Measurements from ENCODE around the gene EIF4E2. TPM values are rescaled to one million over a fixed set of nuclear protein-coding genes. Genes with fewer than 3 reads are reported as not detected.

EIF4E2 gene, protein sequence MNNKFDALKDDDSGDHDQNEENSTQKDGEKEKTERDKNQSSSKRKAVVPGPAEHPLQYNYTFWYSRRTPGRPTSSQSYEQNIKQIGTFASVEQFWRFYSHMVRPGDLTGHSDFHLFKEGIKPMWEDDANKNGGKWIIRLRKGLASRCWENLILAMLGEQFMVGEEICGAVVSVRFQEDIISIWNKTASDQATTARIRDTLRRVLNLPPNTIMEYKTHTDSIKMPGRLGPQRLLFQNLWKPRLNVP
- total RNA-seq (10 to 100 TPM; 18.6 to 47.6 (median 42.8) TPM), polyA plus RNA-seq (100 to 1,000 TPM in 1 of 2 donors, 10 to 100 TPM in 1; 41.9 to 111 TPM)
- long read RNA-seq, donor 1, transcript EIF4E2-206 (6 exons, 1,014 nt): minor isoform, 5 of 54 reads
- long read RNA-seq, donor 1, transcript EIF4E2-202 (7 exons, 3,448 nt): minor isoform, 9 of 54 reads
- long read RNA-seq, donor 1, transcript EIF4E2-201 (7 exons, 1,604 nt): major isoform, 17 of 54 reads
- long read RNA-seq, donor 1, transcript EIF4E2-207 (8 exons, 3,525 nt): minor isoform, 8 of 54 reads
- long read RNA-seq, donor 1, partial matches to known transcripts: 1 of 54 reads
- long read RNA-seq, donor 1, other reads (novel, unspliced or antisense): 6 of 54 reads
- long read RNA-seq, donor 2, transcript EIF4E2-206 (6 exons, 1,014 nt): minor isoform, 5 of 94 reads
- long read RNA-seq, donor 2, transcript EIF4E2-201 (7 exons, 1,604 nt): major isoform, 22 of 94 reads
- long read RNA-seq, donor 2, transcript EIF4E2-202 (7 exons, 3,448 nt): minor isoform, 5 of 94 reads
- long read RNA-seq, donor 2, partial matches to known transcripts: 54 of 94 reads
- long read RNA-seq, donor 2, other reads (novel, unspliced or antisense): 0 of 94 reads
- long read RNA-seq, donor 3, transcript EIF4E2-201 (7 exons, 1,604 nt): minor isoform, 9 of 55 reads
- long read RNA-seq, donor 3, transcript EIF4E2-207 (8 exons, 3,525 nt): minor isoform, 11 of 55 reads
- long read RNA-seq, donor 3, transcript EIF4E2-202 (7 exons, 3,448 nt): major isoform, 21 of 55 reads
- long read RNA-seq, donor 3, partial matches to known transcripts: 4 of 55 reads
- long read RNA-seq, donor 3, other reads (novel, unspliced or antisense): 8 of 55 reads

DNA sequence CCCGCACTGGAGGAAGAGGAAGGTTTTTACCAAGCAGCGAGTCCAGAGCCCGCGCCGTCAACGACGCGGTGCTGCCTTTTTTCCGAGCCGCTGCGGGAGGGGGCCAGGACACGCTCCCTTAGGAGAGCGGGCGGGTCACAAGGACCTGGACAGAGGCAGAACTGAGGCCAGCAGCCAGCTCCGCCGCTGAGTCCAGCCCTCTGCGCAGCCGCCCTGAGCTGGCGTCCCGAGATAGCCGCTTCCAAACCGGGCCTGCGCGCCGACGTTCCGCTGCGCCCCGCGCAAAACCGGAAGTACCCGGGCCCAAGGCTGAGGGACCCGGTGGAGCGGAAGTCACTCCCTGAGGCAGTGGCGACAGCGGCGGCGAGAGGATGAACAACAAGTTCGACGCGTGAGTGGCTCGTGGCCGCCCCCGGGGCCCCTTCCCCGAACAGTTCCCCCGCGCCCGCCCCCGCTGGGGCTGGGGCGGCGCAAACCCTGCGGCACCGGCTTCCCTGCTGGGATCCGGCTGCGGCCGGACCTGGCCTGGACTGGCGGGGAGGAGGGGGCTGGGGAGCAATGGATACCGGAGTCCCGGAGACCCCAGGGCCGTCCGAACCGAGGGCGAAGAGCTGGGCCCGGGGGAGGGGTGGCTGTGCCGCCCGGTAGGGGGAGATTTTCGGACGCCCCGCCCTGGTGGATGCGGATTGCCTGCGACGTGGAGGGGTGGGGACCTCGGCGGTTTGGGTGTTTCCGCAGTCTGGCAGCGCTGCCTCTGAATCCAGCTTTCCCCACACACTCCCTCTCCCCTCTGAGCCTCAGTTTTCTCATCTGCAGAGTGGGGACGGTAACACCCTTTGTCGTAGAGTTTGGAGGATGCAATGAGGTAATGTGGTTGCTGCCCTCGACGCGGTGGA is at the start of gene EIF4E2, which contains the start of gene TIGD1:
TSS of gene EIF4E2 (plus strand) at position 336 of the 896 bp plus-strand sequence. CDS start at position 372, 36 bp downstream.
TSS of gene TIGD1 (minus strand) at position 204 of the 896 bp plus-strand sequence. CDS start 675 bp downstream, outside the sequence.
- DNase-seq: peak; percentile 90 to 95 (median 92)
- Histone ChIP-seq H3K9me3 (no peaks in the 10 kb centered on the region), H3K4me3 (peak within 1 kb of the TSS; percentile 99), H3K36me3 (no peaks in the 10 kb centered on the region), H3K27me3 (no peaks in the 10 kb centered on the region), H3K4me1 (ENCODE audit: insufficient read depth) (peaks cover 2% of the 10 kb centered on the region), H3K27ac (peak within 1 kb of the TSS; percentile 48 to 82)
- TF ChIP-seq, protein P1, sequence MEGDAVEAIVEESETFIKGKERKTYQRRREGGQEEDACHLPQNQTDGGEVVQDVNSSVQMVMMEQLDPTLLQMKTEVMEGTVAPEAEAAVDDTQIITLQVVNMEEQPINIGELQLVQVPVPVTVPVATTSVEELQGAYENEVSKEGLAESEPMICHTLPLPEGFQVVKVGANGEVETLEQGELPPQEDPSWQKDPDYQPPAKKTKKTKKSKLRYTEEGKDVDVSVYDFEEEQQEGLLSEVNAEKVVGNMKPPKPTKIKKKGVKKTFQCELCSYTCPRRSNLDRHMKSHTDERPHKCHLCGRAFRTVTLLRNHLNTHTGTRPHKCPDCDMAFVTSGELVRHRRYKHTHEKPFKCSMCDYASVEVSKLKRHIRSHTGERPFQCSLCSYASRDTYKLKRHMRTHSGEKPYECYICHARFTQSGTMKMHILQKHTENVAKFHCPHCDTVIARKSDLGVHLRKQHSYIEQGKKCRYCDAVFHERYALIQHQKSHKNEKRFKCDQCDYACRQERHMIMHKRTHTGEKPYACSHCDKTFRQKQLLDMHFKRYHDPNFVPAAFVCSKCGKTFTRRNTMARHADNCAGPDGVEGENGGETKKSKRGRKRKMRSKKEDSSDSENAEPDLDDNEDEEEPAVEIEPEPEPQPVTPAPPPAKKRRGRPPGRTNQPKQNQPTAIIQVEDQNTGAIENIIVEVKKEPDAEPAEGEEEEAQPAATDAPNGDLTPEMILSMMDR (IDR thresholded peaks at IDR 0.05): peak in 2 of 3 donors; percentile 50 to 51
- no peak for TF ChIP-seq EP300 (IDR thresholded peaks at IDR 0.05)
- TF ChIP-seq POLR2A (IDR thresholded peaks at IDR 0.05): peak; percentile 53
- WGBS, 3 donors: 0 to 1% (median 0%) methylated on average over 45 to 81 of the region's 81 CpGs
- intact Hi-C loops (cut with DNase I): no loop called here

DNA sequence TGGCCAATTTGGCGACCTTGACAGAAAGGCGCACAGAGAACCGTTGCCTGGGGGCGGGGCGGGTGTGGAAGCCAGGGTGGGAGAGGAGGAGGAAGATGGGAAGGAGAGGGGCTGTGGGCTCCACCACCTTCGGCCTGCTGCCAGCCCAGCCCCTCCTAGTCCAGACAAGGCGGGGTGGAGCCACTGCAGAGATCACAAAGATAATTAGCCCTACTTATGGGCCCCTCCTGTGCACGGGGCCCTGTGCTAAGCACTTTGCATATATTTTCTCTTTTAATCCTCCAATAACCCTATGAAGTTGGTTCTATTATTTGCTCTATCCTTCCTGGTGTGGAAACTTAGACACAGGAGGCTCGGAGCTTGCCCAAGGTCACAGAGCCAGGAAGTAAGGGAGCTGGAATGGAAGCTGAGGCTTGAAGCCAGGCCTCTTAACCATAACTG is 49.1 kb upstream of the EIF4E2 start:
- TF ChIP-seq POLR2A (IDR thresholded peaks at IDR 0.05): no peak
- TF ChIP-seq, protein P1 (IDR thresholded peaks at IDR 0.05): no peak
- TF ChIP-seq EP300 (IDR thresholded peaks at IDR 0.05): no peak
- DNase-seq: peak; percentile 67 to 87 (median 82)
- H3K36me3 ChIP-seq: no peaks in the 10 kb centered on the region
- no peak overlapping the region for H3K4me3 ChIP-seq
- peaks cover 16% of the 10 kb centered on the region for H3K4me1 ChIP-seq (ENCODE audit: insufficient read depth)
- H3K27ac ChIP-seq: peak overlapping the region; percentile 85 to 97
- H3K27me3 ChIP-seq: no peaks in the 10 kb centered on the region
- H3K9me3 ChIP-seq: no peaks in the 10 kb centered on the region
- 7 to 28% (median 8%) methylated on average over 9 of the region's 9 CpGs for WGBS, 3 donors
- intact Hi-C loops (cut with DNase I): no loop called here

DNA sequence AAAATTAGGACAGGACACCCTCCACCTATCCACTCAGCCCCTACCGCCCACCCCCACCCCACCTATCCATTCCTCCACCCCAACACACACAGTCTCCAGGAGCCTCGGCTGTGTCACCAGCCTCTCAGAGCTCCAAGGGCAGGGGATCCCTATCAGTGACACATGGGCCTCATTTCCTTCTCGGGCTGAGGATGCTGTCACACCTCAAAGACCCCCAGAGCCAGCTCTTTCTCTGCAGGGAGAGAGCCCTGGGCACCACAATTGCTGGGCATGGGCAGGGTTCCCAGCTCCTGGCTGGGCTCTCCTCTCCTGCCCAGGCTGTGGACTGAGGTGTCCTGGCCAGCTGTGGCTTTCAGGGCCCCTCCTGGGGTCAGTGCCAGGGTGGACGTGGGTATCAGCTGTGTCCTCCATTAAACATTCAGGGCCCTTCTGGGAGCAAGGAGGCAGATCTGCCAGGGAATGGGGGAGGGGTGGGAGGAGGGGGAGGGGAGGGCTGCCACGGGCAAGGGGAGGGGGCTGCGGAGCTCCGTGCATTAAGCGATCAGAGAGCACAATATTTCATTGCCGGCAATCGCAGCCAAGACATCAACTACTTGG is 48.6 kb upstream of the EIF4E2 start:
- intact Hi-C loops (cut with DNase I): no loop called here
- no peak overlapping the region for H3K4me3 ChIP-seq

More for the DNA sequence above, 48.6 kb upstream of the EIF4E2 start:
- Histone ChIP-seq H3K27me3 (no peaks in the 10 kb centered on the region), H3K9me3 (no peaks in the 10 kb centered on the region), H3K27ac (peak overlapping the region; percentile 85 to 97), H3K4me1 (ENCODE audit: insufficient read depth) (peaks cover 16% of the 10 kb centered on the region), H3K36me3 (no peaks in the 10 kb centered on the region)
- 8 to 16% (median 14%) methylated on average over 10 of the region's 10 CpGs for WGBS, 3 donors
- peak in 4 of 5 donors; percentile 42 to 74 (median 70) for DNase-seq
- TF ChIP-seq POLR2A (IDR thresholded peaks at IDR 0.05) (no peak), EP300 (IDR thresholded peaks at IDR 0.05) (no peak)
- TF ChIP-seq, protein P1 (IDR thresholded peaks at IDR 0.05): no peak

Data from ovary (tissue), 10 donors.